ENCODE data around the gene MECR.

- no peak for TF ChIP-seq EZH2 (IDR thresholded peaks at IDR 0.05)
- TF ChIP-seq CTCF (IDR thresholded peaks at IDR 0.05) = no peak
- TF ChIP-seq EZH2phosphoT487 (IDR thresholded peaks at IDR 0.05) = no peak
These were observed 22.3 kb downstream of the MECR start for GRCh38 chr1:29208442-29208841.

All from neural progenitor cell (in vitro differentiated cells).